GM23248 (cell line): ENCODE results near the gene ERCC1.

Experiments
- EZH2 ChIP-seq: fragments of 200-600 bp; sonication (generic); IDR thresholded peaks from 2 replicates; pipeline ENCODE4 v1.6.1; 2018; ENCODE audit warnings: antibody characterized with exemption, mild to moderate bottlenecking; ENCODE audit not compliant: insufficient read depth, poor library complexity, severe bottlenecking
- EZH2phosphoT487 ChIP-seq: fragments of 200-600 bp; sonication (generic); IDR thresholded peaks from 2 replicates; pipeline ENCODE4 v1.6.1; 2018; ENCODE audit warnings: antibody characterized with exemption, moderate library complexity, mild to moderate bottlenecking, low read depth; ENCODE audit not compliant: insufficient read depth

GRCh38 chr19:45402298-45403061, 21.2 kb downstream of the ERCC1 start:
- TF ChIP-seq EZH2 = no peak
- TF ChIP-seq EZH2phosphoT487 = no peak
